Fibroblast of lung (primary cell): ENCODE results near the gene CHST15.

Source experiments
- EZH2 ChIP-seq: IDR thresholded peaks from 2 replicates; pipeline ENCODE4 v1.5.1; 2012; ENCODE audit warnings: low read length, control low read depth, mild to moderate bottlenecking; ENCODE audit errors: missing control alignments
- TF ChIP-seq, protein P1 (sequence below), 2 donors: IDR thresholded peaks in 1 of 2; conservative IDR thresholded peaks in 1 of 2; 1 replicate in 1 of 2; 2 replicates in 1 of 2; pipeline ENCODE4 v1.5.1; 2011 to 2012; ENCODE audit warnings: low read length in 2 of 2, control low read depth in 1 of 2, inconsistent platforms in 1 of 2, low read depth in 1 of 2, mild to moderate bottlenecking in 1 of 2

DNA sequence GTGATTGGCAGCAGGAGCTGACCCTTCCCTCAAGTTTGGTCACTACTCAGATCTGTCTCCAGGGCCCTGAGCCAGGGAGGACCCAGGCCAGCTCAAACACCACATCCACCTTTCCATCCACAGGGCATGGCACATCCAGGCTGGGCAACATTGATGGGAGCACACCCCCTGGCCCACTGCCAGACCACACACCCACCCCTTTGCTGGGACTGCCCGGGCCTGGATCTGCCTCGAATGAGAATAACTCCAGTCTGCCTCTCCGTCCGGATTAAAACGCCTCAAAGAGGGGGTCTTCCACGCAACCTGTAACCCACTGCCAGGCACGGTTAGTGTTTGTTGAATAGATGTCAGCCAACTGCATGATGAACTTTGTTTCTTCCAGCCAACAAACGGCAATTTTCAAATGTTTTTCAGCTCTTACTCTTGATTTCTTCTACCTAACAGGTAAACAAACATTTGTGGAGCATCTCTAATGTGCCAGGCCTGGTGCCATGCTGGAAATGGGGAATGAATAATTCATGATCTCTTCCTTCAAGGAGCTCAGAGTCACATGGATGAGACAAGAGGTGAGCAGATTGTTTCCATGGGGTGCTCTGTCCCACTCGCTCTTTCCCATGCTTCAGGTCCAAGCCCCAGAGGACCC lies 41.0 kb upstream of the CHST15 start:
- TF ChIP-seq, protein P1, sequence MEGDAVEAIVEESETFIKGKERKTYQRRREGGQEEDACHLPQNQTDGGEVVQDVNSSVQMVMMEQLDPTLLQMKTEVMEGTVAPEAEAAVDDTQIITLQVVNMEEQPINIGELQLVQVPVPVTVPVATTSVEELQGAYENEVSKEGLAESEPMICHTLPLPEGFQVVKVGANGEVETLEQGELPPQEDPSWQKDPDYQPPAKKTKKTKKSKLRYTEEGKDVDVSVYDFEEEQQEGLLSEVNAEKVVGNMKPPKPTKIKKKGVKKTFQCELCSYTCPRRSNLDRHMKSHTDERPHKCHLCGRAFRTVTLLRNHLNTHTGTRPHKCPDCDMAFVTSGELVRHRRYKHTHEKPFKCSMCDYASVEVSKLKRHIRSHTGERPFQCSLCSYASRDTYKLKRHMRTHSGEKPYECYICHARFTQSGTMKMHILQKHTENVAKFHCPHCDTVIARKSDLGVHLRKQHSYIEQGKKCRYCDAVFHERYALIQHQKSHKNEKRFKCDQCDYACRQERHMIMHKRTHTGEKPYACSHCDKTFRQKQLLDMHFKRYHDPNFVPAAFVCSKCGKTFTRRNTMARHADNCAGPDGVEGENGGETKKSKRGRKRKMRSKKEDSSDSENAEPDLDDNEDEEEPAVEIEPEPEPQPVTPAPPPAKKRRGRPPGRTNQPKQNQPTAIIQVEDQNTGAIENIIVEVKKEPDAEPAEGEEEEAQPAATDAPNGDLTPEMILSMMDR (conservative IDR thresholded peaks at IDR 0.05 in 1 of 2, IDR thresholded peaks at IDR 0.05 in 1 of 2; ENCODE audit: low read depth in 1 of 2, low read length in 2 of 2), result no peak
- TF ChIP-seq EZH2, result no peak
